ENCODE measurements around the gene PFDN5. TPM values are rescaled to one million over a fixed set of nuclear protein-coding genes. Genes with fewer than 3 reads are reported as not detected.

Gene PFDN5
- total RNA-seq, 2 experiments from 2014 or later: 305 to 335 TPM

- Mint-ChIP-seq H3K27me3 (peaks cover 56% of the 10 kb centered on the region), H3K27ac (peak overlapping the region; percentile 26), H3K9me3 (no peaks in the 10 kb centered on the region), H3K36me3 (ENCODE audit: low read depth) (no peaks in the 10 kb centered on the region), H3K4me3 (no peak overlapping the region), H3K4me1 (peaks cover 17% of the 10 kb centered on the region)
- no peak for DNase-seq
- POLR2A ChIA-PET: no interaction called here
- CTCF ChIA-PET: interaction anchor here (0.5 to 4.8 kb wide), 6 partner anchors 9 to 105 kb away, joined by 3 to 20 read pairs (median 4); partner anchors contain the start of gene AAAS
Observed at GRCh38 chr12:53333845-53334244, 38.5 kb downstream of the PFDN5 start.

- H3K27me3 Mint-ChIP-seq: peaks cover 53% of the 10 kb centered on the region
- ChIA-PET POLR2A (interaction anchor here (0.5 to 0.6 kb wide), 2 partner anchors 11 to 92 kb away, joined by 3 read pairs; no protein-coding TSS in a partner anchor), CTCF (interaction anchor here (0.9 to 4.8 kb wide), 8 partner anchors 8 to 176 kb away, joined by 3 to 20 read pairs (median 4); partner anchors contain the start of gene AAAS)
- H3K9me3 Mint-ChIP-seq: no peaks in the 10 kb centered on the region
- H3K36me3 Mint-ChIP-seq (ENCODE audit: low read depth): no peaks in the 10 kb centered on the region
- peaks cover 17% of the 10 kb centered on the region for H3K4me1 Mint-ChIP-seq
- H3K4me3 Mint-ChIP-seq: no peak overlapping the region
- DNase-seq: no peak
- no peak overlapping the region for H3K27ac Mint-ChIP-seq
Observed at GRCh38 chr12:53334822-53335221, 39.5 kb downstream of the PFDN5 start.

- DNase-seq: no peak
- no peaks in the 10 kb centered on the region for H3K36me3 Mint-ChIP-seq (ENCODE audit: low read depth)
- no peak within 1 kb of the TSS for H3K4me3 Mint-ChIP-seq
- peaks cover 17% of the 10 kb centered on the region for H3K4me1 Mint-ChIP-seq
- H3K27ac Mint-ChIP-seq: no peak within 1 kb of the TSS
- POLR2A ChIA-PET: no interaction called here
- no peaks in the 10 kb centered on the region for H3K9me3 Mint-ChIP-seq
- H3K27me3 Mint-ChIP-seq: peaks cover 53% of the 10 kb centered on the region
- CTCF ChIA-PET: interaction anchor here (1.2 to 4.8 kb wide), 4 partner anchors 8 to 89 kb away, joined by 4 to 20 read pairs (median 11); partner anchors contain the start of gene AAAS
Observed at GRCh38 chr12:53336181-53336681, 40.9 kb downstream of the PFDN5 start, which contains the start of gene SP7. Gene SP7 (minus strand): TSS chr12:53336354. CDS start chr12:53335646, 708 bp downstream.

- CTCF ChIA-PET: interaction anchor here (0.6 kb wide), 1 partner anchor 58 kb away, joined by 3 read pairs; no protein-coding TSS in a partner anchor
- Mint-ChIP-seq H3K4me1 (peaks cover 18% of the 10 kb centered on the region), H3K36me3 (ENCODE audit: low read depth) (no peaks in the 10 kb centered on the region), H3K4me3 (no peak overlapping the region), H3K9me3 (no peaks in the 10 kb centered on the region), H3K27ac (peak overlapping the region; percentile 46), H3K27me3 (peaks cover 48% of the 10 kb centered on the region)
- POLR2A ChIA-PET: no interaction called here
- DNase-seq: no peak
Observed at GRCh38 chr12:53338017-53338416, 42.7 kb downstream of the PFDN5 start.

GRCh38 chr12:53338916-53339315 is 43.6 kb downstream of the PFDN5 start:
- no peak overlapping the region for H3K27ac Mint-ChIP-seq
- ChIA-PET CTCF (interaction anchor here (0.6 kb wide), 1 partner anchor 9 kb away, joined by 3 read pairs; no protein-coding TSS in a partner anchor), POLR2A (no interaction called here)
- peaks cover 46% of the 10 kb centered on the region for H3K27me3 Mint-ChIP-seq
- H3K4me1 Mint-ChIP-seq: peaks cover 25% of the 10 kb centered on the region
- H3K4me3 Mint-ChIP-seq: no peak overlapping the region
- H3K36me3 Mint-ChIP-seq (ENCODE audit: low read depth): no peaks in the 10 kb centered on the region
- DNase-seq: no peak
- H3K9me3 Mint-ChIP-seq: no peaks in the 10 kb centered on the region

- CTCF ChIA-PET: interaction anchor here (1.0 kb wide), 2 partner anchors 16 to 19 kb away, joined by 3 read pairs; partner anchors contain the start of gene AAAS
- H3K27ac Mint-ChIP-seq: no peak overlapping the region
- no peaks in the 10 kb centered on the region for H3K9me3 Mint-ChIP-seq
- H3K27me3 Mint-ChIP-seq: peaks cover 39% of the 10 kb centered on the region
- no peak for DNase-seq
- POLR2A ChIA-PET: interaction anchor here (0.7 kb wide), 1 partner anchor 43 kb away, joined by 3 read pairs; no protein-coding TSS in a partner anchor
- peaks cover 35% of the 10 kb centered on the region for H3K4me1 Mint-ChIP-seq
- no peaks in the 10 kb centered on the region for H3K36me3 Mint-ChIP-seq (ENCODE audit: low read depth)
- no peak overlapping the region for H3K4me3 Mint-ChIP-seq
Observed at GRCh38 chr12:53340398-53340797, 45.1 kb downstream of the PFDN5 start.

- ChIA-PET CTCF (interaction anchor here (0.8 to 4.2 kb wide), 4 partner anchors 9 to 214 kb away, joined by 3 to 20 read pairs (median 14); partner anchors contain the start of gene SP7), POLR2A (no interaction called here)
- no peaks in the 10 kb centered on the region for H3K36me3 Mint-ChIP-seq (ENCODE audit: low read depth)
- H3K4me1 Mint-ChIP-seq: peaks cover 21% of the 10 kb centered on the region
- no peak overlapping the region for H3K27ac Mint-ChIP-seq
- no peaks in the 10 kb centered on the region for H3K9me3 Mint-ChIP-seq
- peak overlapping the region; percentile 3 for H3K4me3 Mint-ChIP-seq
- peaks cover 13% of the 10 kb centered on the region for H3K27me3 Mint-ChIP-seq
- no peak for DNase-seq
Observed at GRCh38 chr12:53343449-53343848, 48.1 kb downstream of the PFDN5 start.

- peak overlapping the region; percentile 71 for H3K4me3 Mint-ChIP-seq
- CTCF ChIA-PET: interaction anchor here (1.1 to 6.7 kb wide), 10 partner anchors 8 to 82 kb away, joined by 3 to 48 read pairs (median 10); partner anchors contain the start of genes AAAS, PFDN5 and SP7
- POLR2A ChIA-PET: no interaction called here
- no peaks in the 10 kb centered on the region for H3K9me3 Mint-ChIP-seq
- H3K27me3 Mint-ChIP-seq: peaks cover 11% of the 10 kb centered on the region
- no peaks in the 10 kb centered on the region for H3K36me3 Mint-ChIP-seq (ENCODE audit: low read depth)
- peak; percentile 23 for DNase-seq
- H3K4me1 Mint-ChIP-seq: peaks cover 21% of the 10 kb centered on the region
- H3K27ac Mint-ChIP-seq: peak overlapping the region; percentile 87
Observed at GRCh38 chr12:53343969-53344368, 48.6 kb downstream of the PFDN5 start.

GRCh38 chr12:53344487-53344823 is 49.1 kb downstream of the PFDN5 start:
- ChIA-PET POLR2A (no interaction called here), CTCF (interaction anchor here (0.6 to 6.7 kb wide), 32 partner anchors 8 to 278 kb away, joined by 3 to 48 read pairs (median 5); partner anchors contain the start of genes AAAS, ITGB7, MYG1 and PFDN5)
- DNase-seq: no peak
- H3K27me3 Mint-ChIP-seq: peaks cover 11% of the 10 kb centered on the region
- no peaks in the 10 kb centered on the region for H3K9me3 Mint-ChIP-seq
- no peaks in the 10 kb centered on the region for H3K36me3 Mint-ChIP-seq (ENCODE audit: low read depth)
- H3K4me1 Mint-ChIP-seq: peaks cover 21% of the 10 kb centered on the region
- peak overlapping the region; percentile 71 for H3K4me3 Mint-ChIP-seq
- peak overlapping the region; percentile 87 for H3K27ac Mint-ChIP-seq

- POLR2A ChIA-PET: interaction anchor here (1.0 kb wide), 1 partner anchor 24 kb away, joined by 6 read pairs; the partner anchor contains the start of gene AAAS
- DNase-seq: peak; percentile 66
- no peaks in the 10 kb centered on the region for H3K9me3 Mint-ChIP-seq
- CTCF ChIA-PET: interaction anchor here (0.6 to 6.7 kb wide), 38 partner anchors 7 to 329 kb away, joined by 3 to 48 read pairs (median 5); partner anchors contain the start of genes AAAS, AMHR2, ITGB7 and MYG1
- H3K27ac Mint-ChIP-seq: peak overlapping the region; percentile 89
- H3K4me3 Mint-ChIP-seq: peak overlapping the region; percentile 85
- H3K36me3 Mint-ChIP-seq (ENCODE audit: low read depth): no peaks in the 10 kb centered on the region
- H3K4me1 Mint-ChIP-seq: peaks cover 21% of the 10 kb centered on the region
- H3K27me3 Mint-ChIP-seq: peaks cover 8% of the 10 kb centered on the region
Observed at GRCh38 chr12:53344824-53345485, 49.6 kb downstream of the PFDN5 start.

- Mint-ChIP-seq H3K4me3 (peak overlapping the region; percentile 85), H3K36me3 (ENCODE audit: low read depth) (no peaks in the 10 kb centered on the region), H3K9me3 (no peaks in the 10 kb centered on the region), H3K27me3 (peaks cover 3% of the 10 kb centered on the region), H3K4me1 (peaks cover 21% of the 10 kb centered on the region), H3K27ac (peak overlapping the region; percentile 89)
- no peak for DNase-seq
- CTCF ChIA-PET: interaction anchor here (0.6 to 6.7 kb wide), 28 partner anchors 10 to 330 kb away, joined by 3 to 48 read pairs (median 6); partner anchors contain the start of genes AAAS, AMHR2, MYG1 and PFDN5
- POLR2A ChIA-PET: interaction anchor here (0.6 to 1.0 kb wide), 2 partner anchors 10 to 25 kb away, joined by 3 to 6 read pairs; partner anchors contain the start of gene AAAS
Observed at GRCh38 chr12:53345486-53346188, 50.3 kb downstream of the PFDN5 start.

GRCh38 chr12:53346491-53346890 is 51.1 kb downstream of the PFDN5 start:
- H3K36me3 Mint-ChIP-seq (ENCODE audit: low read depth): no peaks in the 10 kb centered on the region
- no peaks in the 10 kb centered on the region for H3K9me3 Mint-ChIP-seq
- no peak overlapping the region for H3K4me3 Mint-ChIP-seq
- ChIA-PET POLR2A (no interaction called here), CTCF (interaction anchor here (0.6 to 6.7 kb wide), 7 partner anchors 25 to 162 kb away, joined by 4 to 48 read pairs (median 13); partner anchors contain the start of genes AAAS and AMHR2)
- H3K27ac Mint-ChIP-seq: no peak overlapping the region
- DNase-seq: no peak
- H3K4me1 Mint-ChIP-seq: peaks cover 21% of the 10 kb centered on the region
- peaks cover 2% of the 10 kb centered on the region for H3K27me3 Mint-ChIP-seq

All from activated CD4-positive, alpha-beta T cell treated with anti-CD3 and anti-CD28 coated beads, Interleukin-2, amount 10 ng/mL, durations not matched to agents 7 days and 5 days (primary cell).